HG03565 (cell line): ENCODE data around the gene KCNT1.

Source experiments
- ATAC-seq: cut with Tn5 transposase; IDR thresholded peaks from one replicate; pipeline ENCODE4 v1.9.1; 2021; ENCODE audit warnings: mild to moderate bottlenecking, moderate library complexity; ENCODE audit not compliant: unreplicated experiment

The KCNT1 gene

GRCh38 chr9:135698767-135699166, 3.2 kb upstream of the KCNT1 start:
- ATAC-seq: no peak

GRCh38 chr9:135699440-135699839, 2.5 kb upstream of the KCNT1 start, which contains the start of gene SOHLH1:
SOHLH1 (minus strand) TSS chr9:135699481; CDS start chr9:135699467, 14 bp downstream.
- no peak for ATAC-seq

- ATAC-seq: no peak
These were observed 1.5 kb upstream of the KCNT1 start for GRCh38 chr9:135700525-135700924.

DNA sequence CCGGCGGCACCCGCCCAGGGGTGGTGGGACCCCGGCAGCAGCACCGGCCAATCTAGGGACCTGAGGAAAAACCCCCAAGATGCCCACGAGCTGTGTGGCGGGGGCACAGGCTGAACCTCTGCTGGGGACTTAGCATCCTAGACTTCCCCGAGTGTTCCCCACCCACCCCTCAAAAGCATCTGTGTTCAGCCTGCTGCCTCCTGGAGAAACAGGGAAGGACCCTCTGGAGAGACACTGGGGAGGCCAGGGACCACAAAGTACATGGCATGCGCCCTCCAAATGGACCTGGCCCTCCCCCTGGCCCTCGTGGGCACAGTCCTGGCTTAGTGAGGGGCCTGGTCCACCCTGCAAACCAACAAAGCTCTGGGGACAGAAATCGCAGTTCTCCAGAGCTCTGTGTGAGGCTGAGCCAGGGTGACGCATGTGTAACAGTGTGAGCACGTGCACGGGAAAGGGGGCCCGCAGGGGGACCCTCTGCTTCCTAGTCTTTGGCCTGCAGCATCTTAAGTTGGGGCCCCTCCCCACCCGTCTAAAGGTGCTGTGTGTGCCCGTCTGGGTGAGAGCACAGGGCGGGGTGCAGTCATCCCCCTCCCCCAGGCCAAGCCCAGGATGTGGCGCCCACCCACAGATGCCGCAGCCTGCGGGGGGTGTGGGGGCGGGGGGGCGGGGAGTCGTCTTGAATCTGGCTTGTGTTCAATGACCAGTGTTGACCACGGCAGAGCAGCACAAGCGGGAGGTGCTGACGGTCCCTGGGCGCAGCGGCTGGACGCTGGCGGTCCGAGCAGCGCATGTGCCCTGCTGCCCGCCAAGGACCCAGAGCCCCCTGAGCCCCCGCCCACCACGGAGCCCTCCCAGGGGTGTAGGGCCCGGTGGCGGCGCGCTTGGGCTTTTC, 672 bp upstream of the KCNT1 start:
- no peak for ATAC-seq

GRCh38 chr9:135703726-135704125, 1.7 kb downstream of the KCNT1 start:
- ATAC-seq: no peak

GRCh38 chr9:135704483-135704882, 2.5 kb downstream of the KCNT1 start:
- no peak for ATAC-seq

GRCh38 chr9:135705376-135705775, 3.4 kb downstream of the KCNT1 start:
- ATAC-seq: no peak

GRCh38 chr9:135706288-135706687, 4.3 kb downstream of the KCNT1 start:
- ATAC-seq: no peak

DNA sequence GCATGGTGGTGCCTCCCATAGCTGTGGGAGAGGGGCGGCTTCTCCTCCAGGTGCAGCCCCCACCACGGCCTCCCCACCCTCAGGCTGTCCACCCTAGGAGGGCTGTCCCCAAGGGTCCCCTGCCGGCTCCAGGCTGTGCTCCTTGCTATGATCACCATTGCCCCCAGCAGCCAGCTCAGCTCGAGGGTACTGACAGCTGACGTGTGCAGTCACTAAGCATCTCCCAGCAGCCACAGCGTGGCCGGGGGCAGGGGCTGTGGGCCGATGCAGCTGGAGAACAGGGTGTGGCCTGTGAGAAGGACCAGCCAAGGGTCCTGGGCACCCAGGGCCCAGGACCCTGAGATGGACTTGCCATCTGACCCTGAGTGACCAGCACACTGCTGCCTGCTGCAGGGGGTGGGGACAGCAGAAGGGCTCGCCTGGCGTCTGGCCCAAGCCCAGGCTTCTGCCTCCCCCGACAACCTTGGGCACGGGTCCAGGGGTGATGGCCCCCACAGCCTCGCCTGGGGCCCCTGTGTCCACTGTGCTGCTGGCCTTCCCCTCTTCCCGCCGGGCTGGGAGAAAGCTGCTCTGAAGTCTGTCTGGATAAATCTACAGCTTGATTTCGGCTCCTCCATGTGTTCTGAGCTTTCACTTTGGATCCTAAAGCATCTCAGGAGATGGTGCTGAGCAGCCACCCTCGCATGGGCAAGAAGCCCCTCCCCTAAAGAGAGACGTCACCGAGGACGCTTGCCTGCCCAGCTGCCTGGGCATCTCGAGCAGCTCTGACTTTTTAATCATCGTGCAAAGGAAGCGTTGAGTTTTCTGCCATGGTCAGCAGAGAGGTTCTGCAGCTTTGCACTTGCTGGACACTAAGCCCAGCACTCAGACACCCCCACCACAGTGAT, 5.5 kb downstream of the KCNT1 start:
- no peak for ATAC-seq

DNA sequence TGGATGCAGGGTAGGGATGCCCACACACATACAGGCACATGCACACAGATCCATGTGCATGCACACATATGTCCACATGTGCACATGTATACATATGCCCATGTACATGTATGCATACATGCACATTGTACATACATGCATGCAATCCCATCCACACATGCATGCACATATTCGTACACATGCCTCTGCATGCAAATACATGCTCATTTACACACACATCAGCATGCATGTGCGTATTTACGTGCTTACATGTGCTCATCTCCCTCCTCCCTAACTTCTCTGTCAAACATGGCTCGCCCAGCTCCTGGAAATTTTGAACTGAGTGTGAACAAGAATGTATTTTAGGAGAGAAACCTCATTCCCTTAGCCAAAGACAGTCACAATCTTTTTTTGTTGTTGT, 6.2 kb downstream of the KCNT1 start:
- no peak for ATAC-seq

- ATAC-seq: no peak
These were observed 9.4 kb downstream of the KCNT1 start for GRCh38 chr9:135711391-135711790.

DNA sequence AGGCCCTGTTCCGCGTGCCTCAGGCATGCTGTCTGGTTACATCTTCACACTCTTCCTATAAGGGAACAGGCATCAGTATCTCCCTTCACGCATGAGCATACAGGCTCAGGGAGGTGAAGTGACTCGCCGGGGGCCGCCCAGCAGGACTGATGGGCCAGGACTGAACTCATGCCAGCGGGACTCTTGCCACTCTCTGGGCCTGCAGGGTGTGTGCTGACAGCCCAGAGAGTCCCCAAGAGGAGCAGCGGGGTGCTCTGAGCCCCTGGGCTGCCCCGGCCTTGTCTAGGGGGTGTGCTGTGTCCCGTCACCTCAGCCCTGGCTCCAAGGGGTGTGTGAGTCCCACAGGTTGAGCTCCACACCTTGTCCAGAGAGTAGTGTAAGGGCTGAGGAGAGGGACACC, 9.9 kb downstream of the KCNT1 start:
- ATAC-seq: no peak

DNA sequence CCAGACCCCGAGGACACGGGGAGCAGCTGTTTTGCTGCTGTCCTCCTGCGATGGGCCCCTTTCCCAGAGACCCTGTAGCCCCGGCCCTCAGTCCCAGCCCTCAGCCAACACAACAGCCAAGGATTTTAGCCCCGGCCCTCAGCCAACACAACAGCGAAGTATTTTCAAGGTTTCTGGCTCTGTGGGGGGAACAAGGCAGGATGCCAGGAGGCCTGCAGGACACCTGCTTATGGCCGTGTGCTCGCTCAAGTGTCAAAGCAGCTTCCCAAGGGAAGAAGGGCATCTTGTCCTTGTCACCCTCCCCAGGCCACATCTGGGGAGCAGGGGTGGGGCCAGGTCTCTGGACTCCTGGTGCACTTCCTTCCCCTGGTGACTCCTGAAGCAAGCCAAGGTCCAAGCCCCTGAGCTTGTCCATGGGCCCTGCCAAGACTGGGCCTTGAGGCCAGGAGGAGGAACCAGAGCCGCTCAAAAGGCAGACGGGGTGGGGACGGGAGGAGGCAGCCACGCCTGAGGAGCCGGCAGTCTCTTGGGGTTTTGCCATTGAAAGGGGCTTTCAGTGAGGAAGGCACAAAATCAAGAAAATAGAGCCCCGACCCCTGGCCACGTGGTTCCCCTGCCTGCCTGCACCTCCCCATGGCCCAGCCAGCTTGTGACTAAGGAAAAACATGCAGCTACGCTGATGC, 10.8 kb downstream of the KCNT1 start:
- no peak for ATAC-seq

- no peak for ATAC-seq
These were observed 12.5 kb downstream of the KCNT1 start for GRCh38 chr9:135714242-135715055.

- ATAC-seq: no peak
These were observed 13.1 kb downstream of the KCNT1 start for GRCh38 chr9:135715056-135715595.

- no peak for ATAC-seq
These were observed 14.1 kb downstream of the KCNT1 start for GRCh38 chr9:135716045-135716444.

GRCh38 chr9:135717410-135717809, 15.4 kb downstream of the KCNT1 start:
- no peak for ATAC-seq

DNA sequence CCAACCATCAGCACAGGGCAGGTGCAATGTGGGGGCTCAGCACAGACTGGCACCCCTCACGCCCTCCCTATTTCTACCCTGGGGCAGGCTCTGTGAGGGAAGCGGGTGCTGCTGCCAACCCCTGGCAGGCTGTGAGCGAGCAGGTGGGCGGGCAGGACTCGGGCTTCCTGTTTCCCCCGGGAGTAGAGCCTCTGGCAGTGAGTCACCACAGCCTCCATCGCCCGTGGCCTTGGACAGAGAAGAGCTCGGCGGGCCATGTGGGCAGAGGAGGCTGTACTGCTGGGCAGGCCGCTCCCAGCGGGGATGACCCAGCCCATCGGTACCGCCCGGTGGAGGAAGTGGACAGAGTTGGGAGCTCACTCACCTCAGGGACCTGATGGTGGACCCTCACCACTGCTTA, 16.6 kb downstream of the KCNT1 start:
- ATAC-seq: no peak

GRCh38 chr9:135719472-135719871, 17.5 kb downstream of the KCNT1 start:
- no peak for ATAC-seq

- no peak for ATAC-seq
These were observed 20.4 kb downstream of the KCNT1 start for GRCh38 chr9:135722365-135722764.
